Measurements from ENCODE around the gene MICOS13.
"Not testable (repeated sequence)": the region's sequence is repeated elsewhere in the genome, so short reads cannot be mapped to it uniquely, and the experiment has no call there.

MICOS13 gene, protein sequence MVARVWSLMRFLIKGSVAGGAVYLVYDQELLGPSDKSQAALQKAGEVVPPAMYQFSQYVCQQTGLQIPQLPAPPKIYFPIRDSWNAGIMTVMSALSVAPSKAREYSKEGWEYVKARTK

GRCh38 chr19:5680437-5681368 is at the start of gene MICOS13, which contains the start of gene HSD11B1L:
TSS of gene MICOS13 (minus strand) at chr19:5680516. CDS start at chr19:5680486, 30 bp downstream.
TSS of gene HSD11B1L (plus strand) at chr19:5681027. CDS start at chr19:5684833, 3,806 bp downstream.
- DNase-seq (ENCODE audit: low spot score) = peak; percentile 97

GRCh38 chr19:5727453-5728050 is 47.2 kb upstream of the MICOS13 start:
- DNase-seq (ENCODE audit: low spot score) = no peak

DNA sequence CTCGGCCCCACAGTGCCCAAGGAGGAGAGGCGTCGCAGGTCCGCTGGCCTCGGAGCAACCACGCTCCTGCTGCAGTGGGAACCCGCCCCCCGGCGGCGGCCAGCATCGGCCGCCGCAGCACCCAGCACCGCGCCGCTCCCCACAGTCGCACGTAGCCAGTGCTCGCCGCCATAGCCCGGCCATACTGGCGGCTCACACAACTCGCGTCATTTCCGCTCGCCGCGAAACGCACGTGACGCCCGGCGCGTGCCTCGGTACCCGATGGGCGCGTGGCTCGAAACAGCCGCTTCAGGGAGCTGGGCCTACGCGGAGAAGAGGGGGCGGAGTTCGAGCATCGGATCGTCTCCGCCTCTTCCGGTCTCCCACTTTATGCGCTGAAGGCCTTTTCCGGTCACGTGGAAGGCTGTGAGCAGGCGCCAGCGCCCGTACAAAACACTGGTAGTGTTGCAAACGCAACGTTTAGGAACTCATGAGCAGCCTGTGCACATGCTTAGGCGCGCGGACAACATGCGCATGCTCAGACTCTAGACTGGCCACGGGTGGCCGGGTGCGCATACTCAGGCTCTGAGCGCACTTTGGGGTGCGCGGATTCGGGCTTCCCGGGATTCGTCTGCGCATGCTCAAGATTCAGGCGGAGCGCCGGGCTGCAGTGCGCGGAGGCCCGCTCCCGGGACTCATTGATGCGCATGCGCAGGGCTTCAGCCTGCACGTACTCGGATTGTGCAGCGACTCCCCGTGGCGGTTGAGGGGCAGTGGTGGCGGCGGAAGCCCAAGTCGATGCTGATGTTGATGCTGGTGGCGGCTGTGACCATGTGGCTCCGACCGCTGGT is 39.9 kb upstream of the MICOS13 start, which contains the start of the genes CATSPERD and LONP1:
CATSPERD (plus strand) TSS at position 677 of the 830 bp plus-strand sequence; CDS start at position 778, 101 bp downstream.
LONP1 (minus strand) TSS at position 186 of the 830 bp plus-strand sequence; CDS start at position 172, 14 bp downstream.
- peak; percentile 100 for DNase-seq (ENCODE audit: low spot score)

GRCh38 chr19:5719274-5719960 is 39.1 kb upstream of the MICOS13 start:
- DNase-seq (ENCODE audit: low spot score) = no peak

GRCh38 chr19:5718579-5719273 is 38.4 kb upstream of the MICOS13 start:
- DNase-seq (ENCODE audit: low spot score) = peak; percentile 66

DNA sequence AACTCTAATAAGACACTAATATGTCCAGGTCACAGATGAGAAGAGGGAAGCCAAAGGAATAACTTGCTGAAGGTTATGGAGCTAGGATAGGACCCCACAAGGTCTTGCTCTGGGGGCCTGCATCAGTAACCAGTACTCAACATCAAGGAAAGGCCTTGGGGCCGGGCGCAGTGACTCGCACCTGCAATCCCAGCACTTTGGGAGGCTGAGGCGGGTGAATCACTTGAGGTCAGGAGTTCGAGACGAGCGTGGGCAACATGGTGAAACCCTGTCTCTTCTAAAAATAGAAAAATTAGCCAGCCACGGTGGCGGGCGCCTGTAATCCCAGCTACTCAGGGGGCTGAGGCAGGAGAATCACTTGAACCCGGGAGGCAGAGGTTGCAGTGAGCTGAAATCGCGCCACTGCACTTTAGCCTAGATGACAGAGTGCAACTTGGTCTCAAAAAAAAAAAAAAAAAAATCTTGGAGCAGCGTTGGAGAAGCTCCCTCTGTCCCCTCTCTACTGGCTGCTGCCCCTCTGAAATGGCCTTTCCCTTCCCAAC is 37.8 kb upstream of the MICOS13 start:
- no peak for DNase-seq (ENCODE audit: low spot score)

- no peak for DNase-seq (ENCODE audit: low spot score)
Observed at GRCh38 chr19:5717215-5717935, 37.1 kb upstream of the MICOS13 start.

GRCh38 chr19:5714816-5715215 is 34.5 kb upstream of the MICOS13 start:
- no peak for DNase-seq (ENCODE audit: low spot score)

DNA sequence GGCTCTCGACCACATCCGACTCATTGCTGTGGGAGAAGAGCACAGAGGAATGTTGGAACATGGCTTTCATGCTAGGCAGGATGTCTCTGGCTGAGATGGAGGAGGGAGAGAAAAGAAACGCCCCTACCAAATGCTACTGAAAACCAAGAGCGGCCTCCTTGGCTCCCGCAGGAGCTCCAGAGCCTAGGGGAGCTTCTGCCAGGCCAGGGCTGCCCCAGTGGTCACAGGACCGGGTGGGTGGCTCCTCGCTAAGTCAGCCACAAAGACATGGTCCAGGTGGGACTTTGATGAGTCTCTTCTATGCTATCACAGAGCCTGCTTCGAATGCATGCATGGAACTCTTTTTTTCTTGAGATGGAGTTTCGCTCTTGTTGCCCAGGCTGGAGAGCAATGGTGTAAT is 32.9 kb upstream of the MICOS13 start:
- DNase-seq (ENCODE audit: low spot score) = no peak

DNA sequence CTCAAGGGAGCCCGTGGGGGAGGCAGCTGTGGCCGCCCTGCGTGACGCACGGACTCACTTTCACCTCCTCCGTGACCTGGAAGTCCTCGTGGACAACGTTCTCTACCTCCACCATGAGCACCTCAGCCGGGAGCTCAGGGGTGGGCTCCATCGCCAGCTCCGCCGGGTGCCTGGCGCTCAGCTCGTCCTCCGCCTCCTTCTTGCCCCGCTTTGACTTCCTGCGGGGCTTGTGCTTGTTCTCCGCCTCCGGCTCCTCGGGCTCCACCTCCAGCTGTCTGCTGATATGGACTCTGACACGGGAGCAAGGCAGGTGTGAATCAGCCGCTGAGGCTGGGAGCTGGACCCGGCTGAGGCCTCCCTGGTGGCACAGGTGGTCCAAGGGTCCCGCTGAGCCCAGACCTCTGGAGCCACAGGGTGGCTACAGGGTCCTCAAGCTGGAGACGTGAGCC is 31.4 kb upstream of the MICOS13 start:
- no peak for DNase-seq (ENCODE audit: low spot score)

GRCh38 chr19:5711025-5711424 is 30.7 kb upstream of the MICOS13 start:
- no peak for DNase-seq (ENCODE audit: low spot score)

DNA sequence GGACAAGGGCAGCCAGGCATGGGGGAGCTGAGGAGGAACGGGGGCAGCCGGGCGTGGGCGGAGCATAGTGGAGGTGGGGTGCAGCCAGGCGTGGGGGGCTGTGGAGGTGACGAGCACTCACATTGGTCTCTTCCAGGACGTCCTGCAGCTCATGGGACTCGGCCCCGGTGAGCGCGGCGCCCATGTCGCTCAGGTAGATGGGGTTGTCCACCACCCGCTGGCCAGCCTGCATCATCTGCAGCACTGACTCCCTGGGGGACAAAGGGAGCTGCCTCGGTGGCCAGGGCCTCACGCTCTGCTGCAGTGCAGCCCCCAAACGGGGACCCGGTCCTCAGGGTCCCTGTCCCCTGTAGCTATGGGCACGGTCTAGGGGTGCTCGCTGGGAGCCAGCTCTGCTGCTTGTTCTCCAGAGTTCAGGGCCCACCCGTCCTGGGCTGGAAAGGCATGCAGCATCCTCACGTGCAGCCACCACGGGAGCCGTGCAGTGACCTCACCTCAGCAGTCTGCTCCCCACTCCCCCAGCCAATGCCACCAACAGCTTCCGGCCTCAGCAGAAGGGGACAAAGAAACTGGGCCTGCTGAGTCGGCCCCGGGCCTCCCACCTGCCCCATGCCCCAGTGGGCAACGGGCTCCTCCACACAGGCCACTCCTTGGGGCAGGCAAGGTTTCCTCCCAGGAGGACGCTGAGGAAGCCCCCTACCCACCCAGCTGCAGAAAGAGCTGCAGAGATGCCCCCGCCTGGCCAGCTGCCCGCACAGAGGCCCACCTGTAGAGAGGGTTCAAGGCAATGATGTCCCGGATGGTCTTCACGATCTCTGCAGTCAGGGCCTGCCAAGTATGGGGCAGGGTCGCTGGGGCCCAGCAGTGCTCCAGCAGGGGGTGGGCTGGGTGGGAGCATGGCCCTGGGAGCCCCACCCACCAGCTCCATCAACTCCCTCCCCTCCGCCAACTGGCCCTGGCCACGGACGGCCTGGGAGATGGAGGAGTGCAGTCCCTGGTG is 27.6 kb upstream of the MICOS13 start:
- no peak for DNase-seq (ENCODE audit: low spot score)

DNA sequence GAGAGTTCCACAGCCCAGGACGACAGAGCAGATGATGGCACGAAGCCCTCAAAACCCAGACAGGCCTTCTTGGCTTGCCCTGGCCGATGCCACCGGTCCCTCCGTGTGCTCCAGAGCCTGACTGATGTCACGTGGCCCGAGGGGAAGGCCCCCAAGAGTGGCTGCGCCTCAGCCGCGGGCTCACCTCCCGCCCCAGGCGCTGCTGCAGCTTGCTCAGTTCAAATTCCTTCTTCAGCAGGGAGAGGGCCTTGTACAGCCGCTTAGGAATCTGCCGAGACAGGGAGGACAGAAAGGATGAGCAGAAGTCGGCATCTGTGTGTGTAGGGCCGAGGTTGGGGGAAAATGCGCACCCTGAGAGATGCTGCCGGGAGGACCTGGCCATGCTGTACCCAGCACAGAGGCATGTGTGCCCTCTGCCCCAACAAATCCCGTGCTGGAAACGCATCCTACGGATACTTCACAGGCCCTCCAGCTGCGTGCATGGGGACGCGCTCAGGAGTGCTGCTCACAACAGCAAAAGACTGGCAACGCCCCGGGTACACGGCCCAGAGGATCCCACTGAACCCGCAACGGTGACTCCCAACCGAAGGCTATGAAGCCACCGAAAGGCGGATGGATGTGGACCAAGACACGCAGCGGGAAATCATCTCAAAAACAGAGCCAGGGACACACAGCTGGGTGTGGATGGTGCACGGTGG is 26.7 kb upstream of the MICOS13 start:
- DNase-seq (ENCODE audit: low spot score) = no peak

DNA sequence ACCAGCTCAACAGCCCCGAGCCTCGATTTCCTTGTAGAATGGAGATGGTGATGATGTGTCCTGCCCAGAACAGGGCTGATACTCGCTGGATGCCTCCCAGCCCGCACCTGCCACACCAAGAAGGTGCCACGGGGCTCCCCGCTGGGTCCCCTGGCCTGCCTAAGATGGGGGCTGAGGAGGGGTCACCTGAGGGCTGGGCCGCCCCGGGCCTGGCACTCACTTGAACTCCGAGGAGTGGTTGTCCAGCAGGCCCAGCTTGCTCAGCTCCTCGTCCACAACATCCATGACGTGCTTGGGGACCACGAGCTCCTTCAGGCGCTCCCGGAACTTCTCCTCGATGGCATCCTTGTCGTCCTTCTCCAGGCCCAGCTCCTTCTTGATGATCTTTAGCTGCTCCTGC is 25.2 kb upstream of the MICOS13 start:
- DNase-seq (ENCODE audit: low spot score) = no peak

GRCh38 chr19:5703819-5704818 is 23.8 kb upstream of the MICOS13 start:
- no peak for DNase-seq (ENCODE audit: low spot score)

- not testable (repeated sequence) for DNase-seq (ENCODE audit: low spot score)
Observed at GRCh38 chr19:5702053-5702410, 21.7 kb upstream of the MICOS13 start.
